Trophoblast cell (in vitro differentiated cells and primary cell): ENCODE data around the gene EP400.

Experiments
- DNase-seq, 2 donors: peaks; one replicate each; pipeline ENCODE4 v3.0.0-alpha.2; 2016
- H2AFZ ChIP-seq: 2 replicates; pipeline ENCODE4 v1.6.1; 2013; ENCODE audit warnings: low read length, moderate library complexity, mild to moderate bottlenecking; ENCODE audit not compliant: insufficient read depth, poor library complexity
- H2AK5ac ChIP-seq: 2 replicates; pipeline ENCODE4 v1.6.1; 2013; ENCODE audit warnings: mild to moderate bottlenecking, low read length
- H2BK120ac ChIP-seq: 2 replicates; pipeline ENCODE4 v1.6.1; 2013; ENCODE audit warnings: low read length, mild to moderate bottlenecking, moderate library complexity; ENCODE audit not compliant: insufficient read depth, poor library complexity
- H2BK12ac ChIP-seq: 2 replicates; pipeline ENCODE4 v1.6.1; 2013; ENCODE audit warnings: mild to moderate bottlenecking, low read length, moderate library complexity
- H2BK5ac ChIP-seq: 2 replicates; pipeline ENCODE4 v1.6.1; 2013; ENCODE audit warnings: low read length, low read depth, moderate library complexity, mild to moderate bottlenecking; ENCODE audit not compliant: poor library complexity
- H3K14ac ChIP-seq: 2 replicates; pipeline ENCODE4 v1.6.1; 2013; ENCODE audit warnings: mild to moderate bottlenecking, low read length
- H3K18ac ChIP-seq: 2 replicates; pipeline ENCODE4 v1.6.1; 2013; ENCODE audit warnings: mild to moderate bottlenecking, low read length
- H3K23ac ChIP-seq: 2 replicates; pipeline ENCODE4 v1.6.1; 2013; ENCODE audit warnings: low read length
- H3K27ac ChIP-seq: 2 replicates; pipeline ENCODE4 v1.5.1; 2013; ENCODE audit warnings: low read depth, mild to moderate bottlenecking, inconsistent platforms, low read length, moderate library complexity
- H3K27me3 ChIP-seq: 2 replicates; pipeline ENCODE4 v1.6.1; 2013; ENCODE audit warnings: inconsistent platforms, mild to moderate bottlenecking, low read length, moderate library complexity; ENCODE audit not compliant: insufficient read depth
- H3K36me3 ChIP-seq, 2 experiments: 1 replicate in 1 of 2; 2 replicates in 1 of 2; pipeline ENCODE4 v1.6.1; 2013; ENCODE audit warnings: low read length in 2 of 2, mild to moderate bottlenecking in 2 of 2, moderate library complexity in 1 of 2; ENCODE audit not compliant: insufficient read depth in 2 of 2, control insufficient read depth in 1 of 2
- H3K4ac ChIP-seq: 2 replicates; pipeline ENCODE4 v1.6.1; 2013; ENCODE audit warnings: low read depth, mild to moderate bottlenecking, low read length, moderate library complexity
- H3K4me1 ChIP-seq, 2 experiments: 1 replicate in 1 of 2; 2 replicates in 1 of 2; pipeline ENCODE4 v1.6.1; 2013; ENCODE audit warnings: low read length in 2 of 2, mild to moderate bottlenecking in 2 of 2, moderate library complexity in 1 of 2; ENCODE audit not compliant: insufficient read depth in 2 of 2, control insufficient read depth in 1 of 2
- H3K4me2 ChIP-seq: 2 replicates; pipeline ENCODE4 v1.6.1; 2013; ENCODE audit warnings: inconsistent platforms, mild to moderate bottlenecking, low read length, moderate library complexity
- H3K4me3 ChIP-seq: 2 replicates; pipeline ENCODE4 v1.5.1; 2013; ENCODE audit warnings: mild to moderate bottlenecking, low read depth, low read length, inconsistent platforms
- H3K79me1 ChIP-seq: one replicate; pipeline ENCODE4 v1.6.1; 2013; ENCODE audit warnings: low read length
- H3K79me2 ChIP-seq: 2 replicates; pipeline ENCODE4 v1.6.1; 2013; ENCODE audit warnings: low read length, mild to moderate bottlenecking; ENCODE audit not compliant: control insufficient read depth, insufficient read depth, poor library complexity
- H3K9ac ChIP-seq: 2 replicates; pipeline ENCODE4 v1.6.1; 2013; ENCODE audit warnings: mild to moderate bottlenecking, low read length
- H3K9me3 ChIP-seq: 2 replicates; pipeline ENCODE4 v1.6.1; 2013; ENCODE audit warnings: low read depth, mild to moderate bottlenecking, control low read depth, inconsistent platforms, low read length; ENCODE audit not compliant: insufficient read depth
- H4K12ac ChIP-seq: 2 replicates; pipeline ENCODE4 v1.6.1; 2013; ENCODE audit warnings: low read depth, mild to moderate bottlenecking, low read length, moderate library complexity
- H4K8ac ChIP-seq: 2 replicates; pipeline ENCODE4 v1.6.1; 2013; ENCODE audit warnings: low read depth, mild to moderate bottlenecking, low read length, moderate library complexity
- H4K91ac ChIP-seq: one replicate; pipeline ENCODE4 v1.6.1; 2013; ENCODE audit warnings: low read depth, mild to moderate bottlenecking, low read length, moderate library complexity
- whole genome bisulfite sequencing: extraction: QIAGEN DNeasy Blood & Tissue Kit; methylation state at CpG from one replicate; pipeline ENCODE4 v1.1.7; 2013; ENCODE audit warnings: missing lambda C conversion rate; ENCODE audit not compliant: insufficient read length, insufficient coverage; ENCODE audit errors: extremely low coverage; 5-methylcytosine and 5-hydroxymethylcytosine counted together

EP400 gene

GRCh38 chr12:132069336-132069985 is 119.7 kb downstream of the EP400 start:
- peaks cover 6% of the 10 kb centered on the region for H3K9me3 ChIP-seq
- no peak overlapping the region for H2BK12ac ChIP-seq
- H4K12ac ChIP-seq, result no peak overlapping the region
- H3K9ac ChIP-seq, result no peak overlapping the region
- no peak overlapping the region for H3K4ac ChIP-seq
- H3K23ac ChIP-seq, result no peak overlapping the region
- no peak for DNase-seq
- H3K36me3 ChIP-seq, result peaks cover 54 to 55% of the 10 kb centered on the region in 2 experiments
- H3K79me2 ChIP-seq, result no peaks in the 10 kb centered on the region
- H2AFZ ChIP-seq, result no peak overlapping the region
- H3K18ac ChIP-seq, result no peak overlapping the region
- no peak overlapping the region for H2BK5ac ChIP-seq
- H4K91ac ChIP-seq, result no peak overlapping the region
- H3K4me3 ChIP-seq, result no peak overlapping the region
- H3K27me3 ChIP-seq, result no peaks in the 10 kb centered on the region
- no peak overlapping the region for H2BK120ac ChIP-seq
- no peak overlapping the region for H2AK5ac ChIP-seq
- no peak overlapping the region for H3K14ac ChIP-seq
- WGBS, result no CpG with 5 or more reads among the region's 26 CpGs
- no peak overlapping the region for H3K4me2 ChIP-seq
- no peaks in the 10 kb centered on the region for H3K79me1 ChIP-seq
- H3K4me1 ChIP-seq, result peaks cover 2 to 5% of the 10 kb centered on the region in 2 experiments
- no peak overlapping the region for H3K27ac ChIP-seq
- H4K8ac ChIP-seq, result no peak overlapping the region

DNA sequence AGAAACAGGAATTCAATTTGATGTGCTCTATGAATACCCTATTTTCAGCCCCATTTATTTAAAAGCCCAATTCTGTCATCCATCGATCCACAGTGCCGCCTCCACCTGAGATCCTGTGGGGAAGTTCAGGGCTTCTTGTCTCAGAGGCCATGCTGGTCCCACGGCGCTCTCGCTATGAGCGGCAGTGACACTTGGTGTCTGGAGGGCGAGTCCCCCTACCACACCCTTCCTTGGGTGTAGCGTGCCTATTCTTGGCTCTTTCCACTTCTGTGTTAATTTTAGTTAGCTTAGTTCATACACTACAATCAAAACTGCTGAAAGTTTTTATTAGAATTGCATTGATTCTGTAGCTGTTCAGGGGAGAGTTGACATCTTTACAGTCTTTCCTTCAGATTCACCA is 120.6 kb downstream of the EP400 start:
- no peaks in the 10 kb centered on the region for H3K27me3 ChIP-seq
- H2AK5ac ChIP-seq, result no peak overlapping the region
- DNase-seq, result no peak
- no peak overlapping the region for H2BK120ac ChIP-seq
- H3K23ac ChIP-seq, result no peak overlapping the region
- H2BK12ac ChIP-seq, result no peak overlapping the region
- no peaks in the 10 kb centered on the region for H3K79me2 ChIP-seq
- peaks cover 4% of the 10 kb centered on the region for H3K9me3 ChIP-seq
- no CpG with 5 or more reads among the region's 8 CpGs for WGBS
- H3K14ac ChIP-seq, result no peak overlapping the region
- H3K27ac ChIP-seq, result no peak overlapping the region
- no peak overlapping the region for H3K4me3 ChIP-seq
- H3K9ac ChIP-seq, result no peak overlapping the region
- no peak overlapping the region for H2BK5ac ChIP-seq
- H3K4me2 ChIP-seq, result no peak overlapping the region
- H4K12ac ChIP-seq, result no peak overlapping the region
- no peak overlapping the region for H3K18ac ChIP-seq
- H4K91ac ChIP-seq, result no peak overlapping the region
- peaks cover 2 to 5% of the 10 kb centered on the region in 2 experiments for H3K4me1 ChIP-seq
- H3K36me3 ChIP-seq, result peaks cover 53% of the 10 kb centered on the region in 2 experiments
- H3K4ac ChIP-seq, result no peak overlapping the region
- H2AFZ ChIP-seq, result no peak overlapping the region
- no peaks in the 10 kb centered on the region for H3K79me1 ChIP-seq
- H4K8ac ChIP-seq, result no peak overlapping the region

DNA sequence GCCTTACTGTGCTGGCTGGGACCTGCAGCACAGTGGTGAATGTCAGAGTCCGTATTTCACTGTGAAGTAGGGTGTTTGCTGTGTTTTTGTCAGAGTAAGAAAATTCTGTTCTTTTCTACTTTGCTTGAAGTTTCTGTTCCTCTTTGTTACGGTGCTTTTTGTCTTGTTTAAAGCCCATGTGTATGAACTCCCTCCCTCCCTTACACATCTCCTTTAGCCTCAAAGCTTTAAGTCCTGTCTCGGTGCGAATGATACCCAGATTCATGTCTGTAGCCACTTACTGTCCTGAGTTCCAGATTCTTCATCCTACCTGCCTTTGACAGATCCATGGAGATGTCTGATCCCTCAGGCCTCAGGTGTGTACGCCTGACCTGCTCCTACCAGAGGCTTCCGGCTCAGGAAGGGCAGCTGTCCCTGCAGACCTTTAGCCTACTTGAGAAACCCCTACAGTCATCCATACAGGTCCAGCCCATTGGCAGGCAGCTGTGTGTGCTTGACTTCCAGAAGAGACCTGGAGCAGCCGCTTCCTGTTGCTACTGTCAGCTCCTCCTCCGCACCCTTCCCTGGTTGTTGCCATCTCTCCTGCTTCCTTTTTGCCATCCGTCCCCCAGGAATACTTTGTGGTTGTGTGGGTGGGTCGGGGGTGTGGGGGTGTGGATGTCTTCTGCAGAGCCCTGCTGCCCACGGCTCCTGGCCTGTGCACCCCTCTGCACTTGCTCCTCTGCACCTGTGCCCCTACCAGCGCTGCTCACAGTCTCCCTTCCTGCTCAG is 121.5 kb downstream of the EP400 start:
- H3K4ac ChIP-seq, result no peak overlapping the region
- no peaks in the 10 kb centered on the region for H3K79me1 ChIP-seq
- no peak overlapping the region for H3K4me2 ChIP-seq
- H3K23ac ChIP-seq, result no peak overlapping the region
- H3K79me2 ChIP-seq, result no peaks in the 10 kb centered on the region
- no peak overlapping the region for H4K12ac ChIP-seq
- no peak overlapping the region for H4K91ac ChIP-seq
- peaks cover 4% of the 10 kb centered on the region for H3K9me3 ChIP-seq
- H3K36me3 ChIP-seq, result peaks cover 57% of the 10 kb centered on the region in 2 experiments
- no peak overlapping the region for H2BK120ac ChIP-seq
- H4K8ac ChIP-seq, result no peak overlapping the region
- H3K27me3 ChIP-seq, result no peaks in the 10 kb centered on the region
- H2AFZ ChIP-seq, result no peak overlapping the region
- DNase-seq, result peak in 1 of 2 donors; percentile 13
- no peak overlapping the region for H3K14ac ChIP-seq
- H3K18ac ChIP-seq, result no peak overlapping the region
- H2BK5ac ChIP-seq, result no peak overlapping the region
- no peak overlapping the region for H3K9ac ChIP-seq
- peaks cover 2 to 5% of the 10 kb centered on the region in 2 experiments for H3K4me1 ChIP-seq
- no peak overlapping the region for H3K4me3 ChIP-seq
- WGBS, result no CpG with 5 or more reads among the region's 12 CpGs
- H3K27ac ChIP-seq, result no peak overlapping the region
- H2BK12ac ChIP-seq, result no peak overlapping the region
- H2AK5ac ChIP-seq, result no peak overlapping the region

- DNase-seq, result no peak
- Histone ChIP-seq H3K4me1 (peaks cover 2 to 5% of the 10 kb centered on the region in 2 experiments), H3K14ac (no peak overlapping the region), H3K23ac (no peak overlapping the region), H3K9ac (peak overlapping the region; percentile 33), H3K4me3 (peak overlapping the region; percentile 10), H2AFZ (no peak overlapping the region), H4K8ac (no peak overlapping the region), H3K36me3 (peaks cover 56% of the 10 kb centered on the region in 2 experiments), H3K9me3 (peaks cover 4% of the 10 kb centered on the region), H3K4me2 (no peak overlapping the region), H4K91ac (no peak overlapping the region), H2BK5ac (no peak overlapping the region), H2BK120ac (no peak overlapping the region), H3K79me2 (no peaks in the 10 kb centered on the region), H4K12ac (no peak overlapping the region), H2AK5ac (no peak overlapping the region), H3K18ac (peak overlapping the region; percentile 55), H3K4ac (no peak overlapping the region), H3K79me1 (no peaks in the 10 kb centered on the region), H2BK12ac (no peak overlapping the region), H3K27ac (no peak overlapping the region), H3K27me3 (no peaks in the 10 kb centered on the region)
- WGBS, result no CpG with 5 or more reads among the region's 14 CpGs
Observed at GRCh38 chr12:132071830-132072384, 122.2 kb downstream of the EP400 start.
